ENCODE data around the gene CDC42EP2. TPM values are rescaled to one million over a fixed set of nuclear protein-coding genes. Genes with fewer than 3 reads are reported as not detected.

Gene CDC42EP2
- total RNA-seq, 4 donors from 2014 or later, result 26.3 to 63.4 (median 42.8) TPM

GRCh38 chr11:65309006-65309405 is 5.7 kb upstream of the CDC42EP2 start:
- whole genome bisulfite sequencing, 2 donors (ENCODE audit: low coverage in 1 of 2), result 20 to 40% methylated on average over 1 of the region's 5 CpGs
- peaks cover 0 to 85% (median 40%) of the 10 kb centered on the region in 3 donors for H3K4me1 ChIP-seq
- no peaks in the 10 kb centered on the region for H3K27me3 ChIP-seq
- ATAC-seq, result peak; percentile 27
- no peak overlapping the region for H3K4me3 ChIP-seq
- TF ChIP-seq EP300 (IDR thresholded peaks at IDR 0.05) (no peak), CTCF (IDR thresholded peaks at IDR 0.05) (no peak), POLR2A (IDR thresholded peaks at IDR 0.05) (no peak), POLR2AphosphoS5 (IDR thresholded peaks at IDR 0.05) (no peak)
- H3K27ac ChIP-seq, result peak overlapping the region in 3 of 4 donors; percentile 31 to 53 (median 45)
- no peaks in the 10 kb centered on the region for H3K36me3 ChIP-seq
- H3K9me3 ChIP-seq, result no peaks in the 10 kb centered on the region

- Histone ChIP-seq H3K9me3 (no peaks in the 10 kb centered on the region), H3K36me3 (no peaks in the 10 kb centered on the region), H3K4me1 (peaks cover 0 to 82% (median 41%) of the 10 kb centered on the region in 3 donors), H3K27me3 (no peaks in the 10 kb centered on the region), H3K27ac (peak overlapping the region in 2 of 4 donors; percentile 24 to 28), H3K4me3 (no peak overlapping the region)
- TF ChIP-seq POLR2AphosphoS5 (IDR thresholded peaks at IDR 0.05) (no peak), EP300 (IDR thresholded peaks at IDR 0.05) (no peak), CTCF (IDR thresholded peaks at IDR 0.05) (no peak), POLR2A (IDR thresholded peaks at IDR 0.05) (no peak)
- 100% methylated on average over 1 of the region's 10 CpGs; no CpG with 5 or more reads in 1 of the 2 donors for WGBS, 2 donors (ENCODE audit: low coverage in 1 of 2)
- no peak for ATAC-seq
Measured at GRCh38 chr11:65310215-65310614, 4.5 kb upstream of the CDC42EP2 start.

GRCh38 chr11:65310736-65311135 is 3.9 kb upstream of the CDC42EP2 start:
- Histone ChIP-seq H3K4me3 (no peak overlapping the region), H3K4me1 (peaks cover 0 to 78% (median 38%) of the 10 kb centered on the region in 3 donors), H3K36me3 (no peaks in the 10 kb centered on the region), H3K27ac (peak overlapping the region in 2 of 4 donors; percentile 24 to 28), H3K27me3 (no peaks in the 10 kb centered on the region), H3K9me3 (no peaks in the 10 kb centered on the region)
- TF ChIP-seq POLR2AphosphoS5 (IDR thresholded peaks at IDR 0.05) (no peak), CTCF (IDR thresholded peaks at IDR 0.05) (no peak), POLR2A (IDR thresholded peaks at IDR 0.05) (no peak), EP300 (IDR thresholded peaks at IDR 0.05) (no peak)
- WGBS, 2 donors (ENCODE audit: low coverage in 1 of 2), result 24% methylated on average over 4 of the region's 6 CpGs; no CpG with 5 or more reads in 1 of the 2 donors
- ATAC-seq, result no peak

- H3K27ac ChIP-seq, result peak overlapping the region in 2 of 4 donors; percentile 24 to 28
- 70 to 100% methylated on average over 1 to 4 of the region's 5 CpGs for WGBS, 2 donors (ENCODE audit: low coverage in 1 of 2)
- no peaks in the 10 kb centered on the region for H3K36me3 ChIP-seq
- no peaks in the 10 kb centered on the region for H3K27me3 ChIP-seq
- peaks cover 0 to 78% (median 38%) of the 10 kb centered on the region in 3 donors for H3K4me1 ChIP-seq
- TF ChIP-seq CTCF (IDR thresholded peaks at IDR 0.05), result no peak
- TF ChIP-seq POLR2AphosphoS5 (IDR thresholded peaks at IDR 0.05), result no peak
- TF ChIP-seq POLR2A (IDR thresholded peaks at IDR 0.05), result no peak
- no peak for TF ChIP-seq EP300 (IDR thresholded peaks at IDR 0.05)
- no peaks in the 10 kb centered on the region for H3K9me3 ChIP-seq
- ATAC-seq, result no peak
- no peak overlapping the region for H3K4me3 ChIP-seq
Measured at GRCh38 chr11:65311170-65311678, 3.4 kb upstream of the CDC42EP2 start.

All from gastroesophageal sphincter (tissue), 4 donors.